ENCODE data around the gene SLC16A4.
"Not testable (repeated sequence)": the region's sequence is repeated elsewhere in the genome, so short reads cannot be mapped to it uniquely, and the experiment has no call there.

Gene SLC16A4

DNA sequence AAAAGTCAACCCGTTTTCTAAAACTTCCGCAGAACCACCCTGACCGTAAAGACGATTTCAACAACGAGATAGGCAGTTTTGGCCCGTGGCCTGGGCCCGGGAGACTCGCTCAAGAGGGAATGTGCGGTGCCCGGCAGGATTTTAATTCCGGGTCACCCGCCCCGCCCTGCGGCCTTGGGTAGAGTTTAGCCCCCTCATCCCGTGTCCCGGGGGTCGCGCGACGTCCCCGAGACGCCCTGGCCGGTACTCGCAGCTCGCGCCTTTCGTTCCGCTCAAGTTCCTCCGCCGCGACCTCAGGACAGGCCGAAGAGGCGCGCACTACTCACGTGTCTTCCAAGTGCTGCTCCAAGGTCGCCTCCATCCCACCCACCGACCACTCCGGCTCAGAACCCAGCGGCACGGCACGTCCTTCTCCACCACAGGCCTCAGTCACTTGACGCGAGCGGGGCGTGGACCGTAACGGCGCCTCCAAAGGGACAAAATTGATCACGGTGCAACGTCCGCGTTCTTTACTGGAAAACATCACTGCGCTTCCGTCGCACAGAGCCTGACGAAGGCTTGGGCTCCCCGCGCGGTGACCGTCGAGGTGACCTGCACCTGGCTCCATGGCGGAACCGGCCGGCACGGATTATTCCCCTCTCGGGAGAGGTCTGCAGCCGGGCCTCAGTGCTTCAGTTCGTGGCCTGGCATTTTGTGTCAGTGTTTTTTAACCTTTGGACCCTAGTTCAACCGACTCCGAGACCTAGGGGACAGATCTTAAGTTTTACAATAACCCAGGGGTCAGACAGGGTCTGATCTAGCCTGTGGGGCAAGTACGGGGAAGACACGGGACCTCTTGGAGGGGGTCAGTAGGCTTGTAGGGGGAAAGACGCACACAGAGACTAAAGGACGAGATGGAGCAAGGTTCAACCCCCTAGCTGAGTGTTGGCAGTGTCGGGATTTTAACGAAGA lies 16.7 kb upstream of the SLC16A4 start, which contains the start of gene LAMTOR5:
Gene LAMTOR5, minus strand, starts transcription at position 435 of the 951 bp plus-strand sequence. Its CDS starts 74 bp downstream, at position 361.
- DNase-seq = peak; percentile 92 to 96

DNA sequence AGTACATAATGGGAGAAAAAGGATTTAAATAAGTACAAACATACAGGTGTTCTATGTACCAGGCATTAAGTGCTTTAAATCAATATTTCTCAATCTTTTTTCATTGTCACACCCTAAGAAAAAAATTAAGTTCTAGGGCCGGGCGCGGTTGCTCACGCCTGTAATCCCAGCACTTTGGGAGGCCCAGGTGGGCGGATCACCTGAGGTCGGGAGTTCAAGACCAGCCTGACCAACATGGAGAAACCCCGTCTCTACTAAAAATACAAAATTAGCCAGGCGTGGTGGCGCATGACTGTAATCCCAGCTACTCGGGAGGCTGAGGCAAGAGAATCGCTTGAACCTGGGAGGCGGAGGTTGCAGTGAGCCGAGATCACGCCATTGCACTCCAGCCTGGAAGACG lies 15.6 kb upstream of the SLC16A4 start:
- DNase-seq = not testable (repeated sequence)

DNA sequence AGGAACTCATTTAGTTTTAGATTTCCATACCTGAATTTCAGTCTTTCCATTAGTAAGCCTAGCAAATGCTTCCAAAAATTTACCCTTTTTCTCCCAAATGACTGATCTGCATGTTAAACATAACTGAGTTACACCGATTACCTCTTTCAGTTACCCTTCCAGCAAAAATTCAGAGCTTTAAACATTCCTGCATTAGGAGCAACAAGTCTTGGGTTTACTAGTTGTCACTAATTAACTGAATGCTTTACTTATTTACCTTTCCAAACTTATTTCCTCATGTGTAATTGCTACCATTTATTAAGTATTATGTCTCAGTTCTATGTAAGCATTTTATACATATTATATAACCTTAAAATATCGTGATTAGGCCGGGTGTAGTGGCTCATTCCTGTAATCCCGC lies 13.6 kb upstream of the SLC16A4 start:
- no peak for DNase-seq

DNA sequence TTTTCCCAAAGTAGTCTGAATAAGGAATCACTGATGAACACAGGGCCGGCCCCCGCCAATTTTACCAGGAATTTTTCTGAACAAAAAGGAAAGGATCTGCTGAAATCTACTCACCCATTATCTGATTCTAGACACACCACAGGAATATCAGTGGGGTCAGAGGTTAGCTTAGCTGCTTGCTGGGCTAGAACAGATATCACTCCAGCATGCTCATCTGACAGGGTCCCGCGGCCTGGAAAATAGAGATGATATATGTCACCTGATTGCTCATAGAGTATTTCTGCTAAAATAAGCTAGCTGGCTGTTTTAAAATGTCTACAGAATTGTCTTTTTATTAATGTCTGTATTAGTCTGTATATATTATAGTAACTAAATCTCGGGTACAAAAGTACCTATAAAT lies 13.0 kb upstream of the SLC16A4 start:
- DNase-seq = no peak

DNA sequence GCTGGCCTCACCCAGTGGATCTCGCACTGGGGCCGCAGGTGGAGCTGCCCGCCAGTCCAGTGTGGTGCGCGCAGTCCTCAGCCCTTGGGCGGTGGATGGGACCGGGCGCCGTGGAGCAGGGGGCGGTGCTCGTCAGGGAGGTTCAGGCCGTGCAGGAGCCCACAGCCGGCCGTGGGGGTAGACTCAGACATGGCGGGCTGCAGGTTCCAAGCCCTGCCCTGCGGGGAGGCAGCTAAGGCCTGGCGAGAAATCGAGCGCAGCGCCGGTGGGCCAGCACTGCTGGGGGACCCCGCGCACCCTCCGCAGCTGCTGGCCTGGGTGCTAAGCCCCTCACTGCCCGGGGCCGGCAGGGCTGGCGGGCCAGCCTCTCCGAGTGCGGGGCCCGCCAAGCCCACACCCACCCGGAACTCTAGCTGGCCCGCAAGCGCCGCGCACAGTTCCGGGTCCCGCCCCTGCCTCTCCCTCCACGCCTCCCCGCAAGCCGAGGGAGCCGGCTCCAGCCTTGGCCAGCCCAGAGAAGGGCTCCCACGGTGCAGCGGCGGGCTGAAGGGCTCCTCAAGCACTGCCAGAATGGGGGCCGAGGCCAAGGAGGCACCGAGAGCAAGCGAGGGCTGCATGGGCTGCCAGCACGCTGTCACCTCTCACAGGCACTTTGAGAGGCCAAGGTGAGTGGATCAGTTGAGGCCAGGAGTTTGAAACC lies 5.6 kb upstream of the SLC16A4 start:
- not testable (repeated sequence) for DNase-seq

DNA sequence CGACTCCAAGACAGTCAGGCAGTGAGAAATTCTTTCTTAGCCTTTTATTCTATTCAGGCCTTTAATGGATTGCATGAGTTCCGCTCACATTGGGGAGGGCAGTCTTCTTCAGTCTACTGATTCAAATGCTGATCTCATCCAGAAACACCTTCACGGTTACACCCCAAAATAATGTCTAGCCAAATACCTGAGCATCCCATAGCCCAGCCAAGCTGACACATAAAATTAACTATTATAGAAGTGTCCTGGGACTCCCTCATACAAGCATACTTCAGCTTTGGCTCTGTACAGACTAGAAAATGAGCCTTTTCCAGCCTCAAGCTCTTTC lies 3.6 kb upstream of the SLC16A4 start:
- DNase-seq = no peak

DNA sequence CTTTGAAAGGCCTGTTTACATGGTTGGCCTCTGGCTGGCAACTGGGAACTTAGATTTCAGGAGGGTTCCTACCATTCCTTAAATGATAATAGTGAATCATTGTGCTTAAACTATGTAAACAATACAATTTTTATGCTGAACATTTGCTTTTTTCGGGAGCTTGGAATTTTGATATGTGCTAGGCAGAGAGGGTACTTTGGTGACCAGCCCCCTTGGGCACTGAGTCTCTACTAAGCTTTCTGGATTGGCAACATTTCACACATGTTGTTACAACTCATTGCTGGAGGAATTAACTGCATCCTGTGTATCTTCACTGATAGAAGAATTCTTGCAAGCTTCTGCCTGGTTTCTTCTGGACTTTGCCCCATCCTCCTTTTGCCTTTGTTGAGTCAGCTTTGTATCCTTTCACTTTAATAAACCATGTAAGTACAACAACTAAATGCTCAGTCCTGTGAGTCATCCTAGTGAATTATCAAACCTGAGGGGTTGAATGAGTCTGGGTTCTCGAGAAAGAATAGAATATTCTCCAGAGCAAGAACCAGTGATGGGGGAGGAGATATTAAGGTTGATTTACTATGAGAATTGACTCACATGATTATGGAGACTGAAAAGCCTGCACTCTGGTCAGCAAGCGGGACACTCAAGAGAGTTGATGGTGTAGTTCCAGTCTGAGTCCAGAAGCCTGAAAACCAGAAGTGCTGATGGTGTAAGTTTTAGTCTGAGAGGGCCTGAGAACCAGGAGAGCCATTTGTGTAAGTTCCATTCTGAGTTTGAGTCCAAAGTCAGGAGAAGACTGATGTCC lies 3.1 kb upstream of the SLC16A4 start:
- DNase-seq = no peak

DNA sequence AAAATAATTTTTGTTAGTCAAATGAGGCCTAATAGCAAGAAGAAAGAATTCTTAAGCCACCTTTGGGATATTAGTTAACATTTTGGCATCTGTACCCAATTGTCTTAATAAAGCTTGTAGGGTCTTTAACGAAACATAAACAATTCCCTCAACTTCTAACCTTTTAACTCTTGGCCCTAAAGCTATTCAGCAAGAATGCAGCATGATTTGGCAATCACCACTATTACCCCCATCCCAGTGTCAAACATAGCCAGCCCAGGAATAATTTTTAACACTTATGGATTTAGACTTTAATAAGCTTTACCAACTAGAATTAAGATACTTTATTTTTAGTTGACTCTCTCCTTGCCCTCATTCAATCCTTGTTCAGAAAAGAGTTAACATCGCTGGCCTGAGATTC lies 2.5 kb upstream of the SLC16A4 start:
- no peak for DNase-seq

DNA sequence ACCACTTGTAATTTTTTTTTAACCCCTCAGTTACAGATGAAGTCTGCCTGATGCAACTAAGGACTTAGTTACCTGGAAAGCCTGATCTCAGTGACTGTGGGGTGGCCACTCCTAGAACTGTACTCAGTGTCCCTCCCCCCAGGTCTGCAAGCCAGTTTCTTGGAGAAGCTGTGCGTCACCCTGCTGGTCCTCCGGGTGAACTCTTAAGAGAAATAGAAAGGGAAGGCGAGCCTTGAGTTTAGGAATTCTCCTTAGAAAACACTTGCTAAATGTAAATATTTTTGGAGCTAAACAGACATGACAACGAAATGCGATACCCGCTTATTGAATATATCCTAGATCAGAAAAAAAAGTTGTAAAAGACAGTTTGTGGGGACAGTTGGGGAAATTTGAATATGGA lies 730 bp downstream of the SLC16A4 start:
- DNase-seq = peak in 1 of 2 experiments; percentile 15

DNA sequence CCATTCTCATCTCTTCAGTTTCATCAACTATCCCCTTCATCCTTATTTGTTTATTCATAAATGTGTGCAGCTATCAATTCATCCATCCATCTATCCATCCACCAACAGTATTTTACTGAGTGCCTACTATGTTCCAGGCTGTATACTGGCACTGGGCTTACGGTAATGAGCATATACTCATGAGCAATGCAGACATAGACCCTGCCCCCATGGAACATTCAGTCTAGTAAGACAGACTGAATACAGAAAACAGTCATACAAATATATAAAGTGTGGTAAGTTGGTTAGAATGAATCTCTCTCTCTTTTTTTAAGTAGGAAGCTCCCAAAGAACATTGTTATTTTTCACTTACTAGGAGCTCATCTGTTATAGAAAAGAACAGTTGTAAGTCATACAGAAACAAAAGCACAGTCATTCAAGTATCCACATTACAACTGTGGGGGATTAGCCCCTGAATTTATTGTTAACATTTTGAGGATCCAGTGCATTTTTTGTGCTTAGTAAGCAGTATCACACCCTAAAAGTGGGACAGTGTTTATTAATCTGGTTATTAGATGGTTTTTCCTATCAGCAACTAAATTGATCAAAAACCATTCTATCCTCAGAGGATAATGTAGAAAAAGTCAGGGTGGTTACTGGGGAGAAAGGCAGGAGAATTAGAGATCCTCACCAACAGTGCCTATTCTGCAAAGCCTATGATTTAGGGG lies 3.6 kb downstream of the SLC16A4 start:
- no peak for DNase-seq

DNA sequence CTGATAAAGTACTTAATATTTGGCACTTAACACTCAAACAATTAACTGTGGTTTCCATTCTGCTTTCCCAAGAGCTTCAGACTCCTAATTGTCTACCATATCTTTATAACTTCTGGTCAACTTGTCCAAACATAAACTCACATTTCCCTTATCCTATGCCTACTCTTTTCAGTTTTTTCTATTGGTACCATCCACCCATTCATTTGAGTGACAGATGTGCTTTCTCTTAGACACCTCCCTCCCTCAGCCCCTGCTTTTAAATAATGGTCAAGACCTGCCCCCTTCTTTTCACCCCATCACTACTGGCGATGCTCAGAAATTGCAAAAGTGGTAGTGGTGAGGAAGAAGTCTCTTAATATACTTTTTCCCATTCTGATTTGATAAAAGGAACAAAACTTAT lies 5.5 kb downstream of the SLC16A4 start:
- DNase-seq = no peak

DNA sequence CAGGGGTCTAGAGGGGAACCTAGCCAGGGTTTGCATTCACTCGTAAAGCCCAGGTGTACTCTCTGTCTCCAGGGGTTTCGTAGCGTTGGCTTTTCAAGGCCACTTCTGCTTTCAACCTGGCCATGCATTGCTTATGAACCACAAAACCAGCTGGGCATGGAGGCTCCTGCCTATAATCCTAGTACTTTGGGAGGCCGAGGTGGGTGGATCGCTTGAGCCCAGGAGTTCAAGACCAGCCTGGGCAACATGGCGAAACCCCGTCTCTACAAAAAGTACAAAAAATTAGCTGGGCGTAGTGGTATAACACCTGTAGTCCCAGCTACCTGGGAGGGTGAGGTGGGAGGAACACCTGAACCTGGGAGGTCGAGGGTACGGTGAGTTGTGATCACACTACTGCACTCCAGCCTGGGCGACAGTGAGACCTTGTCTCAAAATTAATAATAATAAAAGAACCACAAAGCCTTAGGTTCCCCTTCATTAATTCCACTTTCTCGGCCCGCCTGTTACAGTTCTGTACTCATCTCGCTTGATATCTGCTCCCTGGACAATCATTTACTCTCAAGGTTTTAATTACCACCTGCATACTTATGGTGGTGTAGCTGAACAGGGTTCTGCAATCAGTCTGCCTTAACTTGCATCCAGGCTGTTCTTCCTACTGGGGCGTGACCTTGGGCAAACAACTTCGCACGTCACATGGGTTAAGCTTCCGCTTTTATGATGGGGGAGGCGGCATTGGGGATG lies 6.1 kb downstream of the SLC16A4 start:
- no peak for DNase-seq

DNA sequence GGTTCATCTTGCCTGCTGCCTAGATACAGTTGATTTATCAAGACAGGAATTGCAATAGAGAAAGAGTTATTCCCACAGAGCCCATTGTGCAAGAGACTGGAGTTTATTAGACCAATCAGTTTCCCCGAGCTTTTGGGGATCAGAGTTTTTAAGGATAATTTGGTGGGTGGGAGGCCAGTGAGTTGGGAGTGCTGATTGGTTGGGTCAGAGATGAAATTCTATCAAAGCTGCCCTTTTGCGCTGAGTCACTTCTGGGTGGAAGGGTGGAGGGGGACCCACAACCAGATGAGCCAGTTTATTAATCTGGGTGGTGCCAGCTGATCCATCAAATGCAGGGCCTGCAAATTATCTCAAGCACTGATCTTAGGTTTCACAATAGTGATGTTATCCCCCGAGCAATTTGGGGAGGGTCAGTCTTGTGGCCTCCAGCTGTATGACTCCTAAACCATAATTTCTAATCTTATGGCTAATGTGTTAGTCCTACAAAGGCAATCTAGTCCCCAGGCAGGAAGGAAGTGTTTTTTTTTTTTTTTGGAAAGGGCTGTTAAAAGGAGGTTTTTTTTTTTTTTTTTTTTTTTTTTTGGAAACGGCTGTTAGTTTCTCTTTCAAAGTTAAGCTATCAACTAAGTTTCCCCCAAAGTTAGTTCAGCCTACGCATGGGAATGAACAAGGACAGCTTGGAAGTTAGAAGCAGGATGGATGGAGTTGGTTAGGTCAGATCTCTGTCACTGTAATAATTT lies 7.4 kb downstream of the SLC16A4 start:
- DNase-seq = no peak

DNA sequence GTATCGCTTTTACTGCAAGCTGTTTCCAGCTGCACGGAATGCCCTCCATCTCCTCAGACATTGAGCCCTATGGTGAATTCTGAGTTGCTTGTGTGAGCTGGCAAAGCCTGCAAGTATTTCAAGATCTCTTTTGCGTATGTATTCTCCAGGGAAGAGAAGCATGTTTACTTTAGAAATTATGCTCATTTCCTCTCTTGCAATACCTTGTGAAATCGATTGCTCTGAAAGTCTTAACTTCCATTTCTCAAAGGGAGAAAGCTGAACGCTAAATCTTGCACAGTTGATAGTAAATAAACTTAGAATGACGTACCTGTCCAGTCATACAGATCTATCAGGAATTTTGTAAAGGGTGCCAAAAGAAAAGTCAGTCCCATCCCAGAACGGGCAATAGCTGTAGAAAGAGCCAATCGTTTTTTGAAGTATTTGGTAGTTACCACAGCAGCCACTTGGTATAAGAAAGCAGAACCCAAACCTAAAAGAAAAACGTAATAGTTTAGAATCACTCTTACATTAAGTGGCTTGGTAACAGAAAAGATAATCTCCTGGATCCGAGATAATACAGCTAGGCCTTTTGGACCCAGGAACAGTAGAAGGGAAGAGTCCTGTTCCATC lies 10.0 kb downstream of the SLC16A4 start:
- DNase-seq = no peak

DNA sequence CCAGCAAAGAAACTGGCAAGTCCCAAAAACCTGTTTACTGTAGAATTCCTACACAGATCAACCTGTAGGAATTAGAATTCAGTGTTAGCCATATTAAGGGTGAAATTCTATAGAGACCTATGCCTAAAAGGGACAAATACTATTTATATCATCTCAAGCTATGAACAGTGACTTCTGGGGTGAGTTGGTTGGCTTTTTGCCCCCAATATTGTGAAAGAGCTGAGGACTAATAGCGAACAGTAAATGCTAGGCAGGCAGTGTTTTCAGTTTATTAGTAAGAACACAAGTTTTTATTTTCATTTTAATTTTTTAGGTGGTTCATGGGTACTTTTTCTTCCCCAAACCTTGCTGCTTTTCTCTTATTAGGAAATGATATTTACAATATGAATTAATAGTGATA lies 15.3 kb downstream of the SLC16A4 start:
- DNase-seq = no peak

DNA sequence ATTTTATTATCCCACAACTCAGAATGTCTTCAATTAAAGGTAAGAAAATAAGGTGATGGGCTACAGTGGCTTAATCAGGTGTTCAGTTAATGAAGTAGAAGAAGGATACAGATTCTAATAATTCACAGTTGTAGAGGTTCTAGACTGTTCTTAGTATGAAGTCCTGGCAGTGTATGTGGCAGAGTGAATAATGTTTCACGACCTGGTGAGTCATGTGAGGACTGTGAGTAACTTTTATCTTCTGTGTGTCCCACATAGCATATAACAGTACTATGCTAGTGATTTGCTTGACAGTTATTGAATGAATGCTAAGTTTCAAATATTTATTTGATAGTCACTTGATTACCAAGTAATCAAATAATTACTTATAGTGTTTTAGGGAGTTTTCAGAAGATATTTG lies 20.0 kb downstream of the SLC16A4 start:
- DNase-seq = no peak

DNA sequence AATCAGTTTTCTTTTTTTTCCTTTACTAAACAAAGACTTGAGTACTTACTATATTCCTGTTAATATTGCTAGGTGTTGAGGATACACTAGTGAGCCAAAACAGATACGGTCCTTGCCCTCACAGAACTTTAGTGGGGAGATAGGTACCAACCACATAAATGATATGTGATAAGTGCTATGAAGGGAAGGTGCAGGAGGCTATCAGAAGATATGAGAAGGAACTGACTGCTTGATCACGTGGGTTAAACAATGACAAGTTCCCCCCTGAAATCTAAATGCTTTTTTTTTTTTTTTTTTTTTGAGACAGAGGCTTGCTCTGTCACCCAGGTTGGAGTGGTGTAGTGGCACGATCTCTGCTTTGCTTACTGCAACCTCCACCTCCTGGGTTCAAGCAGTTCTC lies 26.6 kb downstream of the SLC16A4 start:
- no peak for DNase-seq

DNA sequence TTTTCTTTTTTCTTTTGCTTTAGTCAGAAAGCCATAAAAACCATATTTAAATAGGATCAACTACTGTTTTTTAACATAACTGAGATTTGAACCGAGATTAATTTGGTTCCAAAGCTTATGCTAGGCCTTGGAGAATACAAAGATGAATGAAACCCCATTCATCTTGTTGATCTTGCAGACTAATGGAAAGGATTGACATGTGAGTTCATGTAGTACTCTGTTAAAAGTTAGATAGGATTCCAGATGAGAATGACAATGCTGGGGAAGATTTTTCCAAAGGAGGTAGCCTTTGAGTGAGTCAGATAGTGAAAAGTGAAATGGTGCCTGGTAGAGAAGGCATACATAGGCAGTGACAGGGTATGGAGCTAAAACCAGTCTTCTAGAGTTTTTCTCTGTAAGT lies 29.0 kb downstream of the SLC16A4 start:
- DNase-seq = no peak

DNA sequence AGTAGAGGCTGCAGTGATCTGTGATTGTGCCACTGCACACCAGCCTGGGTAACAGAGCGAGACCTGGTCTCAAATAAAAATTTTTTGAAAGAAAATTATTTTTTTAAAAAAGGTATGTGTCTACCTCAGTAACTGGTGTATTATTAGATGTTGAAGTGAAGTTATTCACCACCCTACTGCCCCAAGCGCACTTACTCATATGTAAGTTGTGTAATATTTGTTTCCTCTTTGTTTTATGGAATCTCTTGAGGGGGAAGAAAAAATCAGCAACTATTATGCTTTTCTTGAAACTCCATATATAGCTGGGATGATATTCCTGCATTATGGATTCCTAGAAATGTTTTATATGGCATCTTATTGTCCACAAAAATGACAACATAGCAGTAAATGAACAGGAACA lies 30.4 kb downstream of the SLC16A4 start:
- DNase-seq = no peak

DNA sequence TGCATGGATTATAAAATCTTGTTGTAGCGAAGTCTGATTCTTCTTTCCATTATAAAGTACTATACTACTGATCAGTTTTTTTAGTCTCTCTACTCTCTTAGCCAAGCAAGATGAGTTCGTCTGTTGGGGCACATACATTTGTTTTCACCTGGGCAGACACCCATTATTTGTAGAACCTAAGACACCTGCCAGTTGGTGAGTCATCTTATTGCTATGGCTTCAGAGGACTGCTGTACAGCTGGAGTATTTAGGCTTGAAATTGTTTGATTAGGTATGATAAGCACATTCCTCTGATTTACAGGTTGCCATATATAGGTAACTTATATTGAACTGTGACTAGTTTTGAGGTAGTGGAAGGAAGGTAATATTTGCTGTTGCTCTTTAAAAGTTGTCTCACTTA lies 34.4 kb downstream of the SLC16A4 start:
- no peak for DNase-seq

DNA sequence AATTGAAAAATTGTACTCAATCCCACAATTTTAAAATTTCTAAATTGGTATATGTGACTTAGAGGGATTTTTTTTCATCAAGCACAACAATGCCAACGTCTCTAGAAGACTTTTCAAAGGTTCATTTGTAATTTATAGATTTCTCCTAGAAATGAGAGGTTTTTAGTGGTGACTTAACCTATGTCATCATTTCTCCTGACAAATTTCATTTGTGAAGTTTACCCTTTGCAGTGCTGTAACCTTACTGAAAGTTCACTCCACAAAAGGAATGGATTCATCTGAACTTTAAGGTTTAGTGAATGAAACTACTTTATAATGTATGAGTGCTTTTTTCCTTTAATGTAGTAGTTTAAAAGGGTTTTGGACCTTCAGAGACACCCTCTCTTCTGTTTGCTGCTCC lies 35.5 kb downstream of the SLC16A4 start:
- DNase-seq = no peak
